Left ventricle myocardium inferior (tissue), 1 donor: ENCODE data around the gene SLC4A1AP. TPM values are rescaled to one million over a fixed set of nuclear protein-coding genes. Genes with fewer than 3 reads are reported as not detected.

Experiments
- DNase-seq: peaks from one replicate; pipeline ENCODE4 v3.0.0-alpha.2; 2020
- H3K27ac ChIP-seq: fragments of 200-600 bp; replicated peaks from 2 replicates; pipeline ENCODE4 v1.8.0; 2021
- H3K27me3 ChIP-seq: fragments of 200-600 bp; 2 replicates; pipeline ENCODE4 v1.8.0; 2021; ENCODE audit warnings: low read depth
- H3K36me3 ChIP-seq: fragments of 200-600 bp; 2 replicates; pipeline ENCODE4 v1.8.0; 2021
- H3K4me1 ChIP-seq: fragments of 200-600 bp; 2 replicates; pipeline ENCODE4 v1.8.0; 2021
- H3K4me3 ChIP-seq: fragments of 200-600 bp; 2 replicates; pipeline ENCODE4 v1.8.0; 2021; ENCODE audit warnings: mild to moderate bottlenecking, moderate library complexity
- H3K9me3 ChIP-seq: fragments of 200-600 bp; replicated peaks from 2 replicates; pipeline ENCODE4 v1.8.0; 2021
- intact Hi-C: fragments of 100-400 bp; cut with micrococcal nuclease; formaldehyde crosslinking; loops from one replicate; pipeline ENCODE4 v1.11.0; 2022
- long read RNA-seq: library from polyadenylated mRNA; unstranded; transcript quantifications from one replicate; pipeline ENCODE4 v2.0.0, GENCODE V29; 2021
- total RNA-seq: library from RNA; stranded (reverse); fragmentation: NEBNext Ultra II Directional; extraction: Animal tissue kit (Norgen Biotek cat#: 25700); gene quantifications from one replicate; pipeline ENCODE4 v1.2.1, GENCODE V29; 2021
- TF ChIP-seq, protein P1 (sequence below): fragments of 200-600 bp; IDR thresholded peaks from 2 replicates; pipeline ENCODE4 v1.8.0; 2021; ENCODE audit warnings: antibody characterized with exemption, mild to moderate bottlenecking, borderline replicate concordance
- donor health status: DM: no; HTN: yes; CAD: no; lungs with severe emphysema.

The SLC4A1AP gene, protein sequence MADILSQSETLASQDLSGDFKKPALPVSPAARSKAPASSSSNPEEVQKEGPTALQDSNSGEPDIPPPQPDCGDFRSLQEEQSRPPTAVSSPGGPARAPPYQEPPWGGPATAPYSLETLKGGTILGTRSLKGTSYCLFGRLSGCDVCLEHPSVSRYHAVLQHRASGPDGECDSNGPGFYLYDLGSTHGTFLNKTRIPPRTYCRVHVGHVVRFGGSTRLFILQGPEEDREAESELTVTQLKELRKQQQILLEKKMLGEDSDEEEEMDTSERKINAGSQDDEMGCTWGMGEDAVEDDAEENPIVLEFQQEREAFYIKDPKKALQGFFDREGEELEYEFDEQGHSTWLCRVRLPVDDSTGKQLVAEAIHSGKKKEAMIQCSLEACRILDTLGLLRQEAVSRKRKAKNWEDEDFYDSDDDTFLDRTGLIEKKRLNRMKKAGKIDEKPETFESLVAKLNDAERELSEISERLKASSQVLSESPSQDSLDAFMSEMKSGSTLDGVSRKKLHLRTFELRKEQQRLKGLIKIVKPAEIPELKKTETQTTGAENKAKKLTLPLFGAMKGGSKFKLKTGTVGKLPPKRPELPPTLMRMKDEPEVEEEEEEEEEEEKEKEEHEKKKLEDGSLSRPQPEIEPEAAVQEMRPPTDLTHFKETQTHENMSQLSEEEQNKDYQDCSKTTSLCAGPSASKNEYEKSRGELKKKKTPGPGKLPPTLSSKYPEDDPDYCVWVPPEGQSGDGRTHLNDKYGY
- 21.3 TPM for total RNA-seq
- long read RNA-seq, transcript SLC4A1AP-201 (14 exons, 2,959 nt), result major isoform, 85 of 92 reads
- long read RNA-seq, partial matches to known transcripts, result 2 of 92 reads
- long read RNA-seq, other reads (novel, unspliced or antisense), result 5 of 92 reads

DNA sequence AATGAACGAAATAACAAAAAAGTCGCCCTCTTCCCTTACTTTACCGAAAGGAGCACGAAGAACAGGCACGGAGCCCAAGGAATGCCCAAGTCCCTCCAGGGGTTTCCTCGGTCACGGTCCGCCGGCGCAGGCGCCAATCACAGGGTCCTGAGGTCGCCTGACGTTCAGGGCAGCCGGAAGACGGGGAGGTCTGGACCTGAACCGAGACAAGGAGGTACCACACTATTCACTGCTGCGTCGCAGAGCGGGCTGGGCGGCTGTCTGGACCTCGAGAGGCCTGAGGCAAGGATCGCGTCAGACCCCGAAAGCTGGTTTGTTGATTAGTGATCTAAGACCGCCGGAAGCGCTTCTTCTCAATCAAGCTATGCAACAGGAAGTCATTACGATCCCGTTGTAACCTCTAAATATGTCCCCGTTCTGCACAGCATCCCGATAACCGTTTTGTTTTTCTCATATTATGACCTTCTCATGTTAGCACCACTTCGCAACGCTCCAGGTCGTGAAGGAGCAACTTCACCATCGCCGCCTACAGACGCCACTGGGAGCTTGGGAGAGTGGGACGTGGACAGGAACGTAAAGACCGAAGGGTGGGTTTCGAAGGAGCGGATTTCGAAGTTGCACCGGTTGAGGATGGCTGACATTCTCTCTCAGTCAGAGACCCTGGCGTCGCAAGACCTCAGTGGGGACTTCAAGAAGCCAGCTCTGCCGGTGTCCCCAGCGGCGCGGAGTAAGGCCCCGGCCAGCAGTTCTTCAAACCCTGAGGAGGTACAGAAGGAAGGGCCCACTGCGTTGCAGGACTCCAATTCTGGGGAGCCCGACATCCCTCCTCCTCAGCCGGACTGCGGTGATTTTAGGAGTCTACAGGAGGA lies at the start of gene SLC4A1AP, which contains the start of gene SUPT7L:
Gene SLC4A1AP (plus strand): TSS at position 605 of the 869 bp plus-strand sequence. CDS start 26 bp downstream, at position 631.
Gene SUPT7L (minus strand): TSS at position 330 of the 869 bp plus-strand sequence. CDS start 1,422 bp downstream, outside the sequence.
- intact Hi-C loops, result no loop called here
- Histone ChIP-seq H3K27ac (peak within 1 kb of the TSS; percentile 91), H3K36me3 (peaks cover 59% of the 10 kb centered on the region), H3K4me3 (peak within 1 kb of the TSS; percentile 86), H3K27me3 (no peaks in the 10 kb centered on the region), H3K4me1 (peaks cover 56% of the 10 kb centered on the region), H3K9me3 (no peaks in the 10 kb centered on the region)
- DNase-seq, result peak; percentile 64
- TF ChIP-seq, protein P1, sequence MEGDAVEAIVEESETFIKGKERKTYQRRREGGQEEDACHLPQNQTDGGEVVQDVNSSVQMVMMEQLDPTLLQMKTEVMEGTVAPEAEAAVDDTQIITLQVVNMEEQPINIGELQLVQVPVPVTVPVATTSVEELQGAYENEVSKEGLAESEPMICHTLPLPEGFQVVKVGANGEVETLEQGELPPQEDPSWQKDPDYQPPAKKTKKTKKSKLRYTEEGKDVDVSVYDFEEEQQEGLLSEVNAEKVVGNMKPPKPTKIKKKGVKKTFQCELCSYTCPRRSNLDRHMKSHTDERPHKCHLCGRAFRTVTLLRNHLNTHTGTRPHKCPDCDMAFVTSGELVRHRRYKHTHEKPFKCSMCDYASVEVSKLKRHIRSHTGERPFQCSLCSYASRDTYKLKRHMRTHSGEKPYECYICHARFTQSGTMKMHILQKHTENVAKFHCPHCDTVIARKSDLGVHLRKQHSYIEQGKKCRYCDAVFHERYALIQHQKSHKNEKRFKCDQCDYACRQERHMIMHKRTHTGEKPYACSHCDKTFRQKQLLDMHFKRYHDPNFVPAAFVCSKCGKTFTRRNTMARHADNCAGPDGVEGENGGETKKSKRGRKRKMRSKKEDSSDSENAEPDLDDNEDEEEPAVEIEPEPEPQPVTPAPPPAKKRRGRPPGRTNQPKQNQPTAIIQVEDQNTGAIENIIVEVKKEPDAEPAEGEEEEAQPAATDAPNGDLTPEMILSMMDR, result no peak

DNA sequence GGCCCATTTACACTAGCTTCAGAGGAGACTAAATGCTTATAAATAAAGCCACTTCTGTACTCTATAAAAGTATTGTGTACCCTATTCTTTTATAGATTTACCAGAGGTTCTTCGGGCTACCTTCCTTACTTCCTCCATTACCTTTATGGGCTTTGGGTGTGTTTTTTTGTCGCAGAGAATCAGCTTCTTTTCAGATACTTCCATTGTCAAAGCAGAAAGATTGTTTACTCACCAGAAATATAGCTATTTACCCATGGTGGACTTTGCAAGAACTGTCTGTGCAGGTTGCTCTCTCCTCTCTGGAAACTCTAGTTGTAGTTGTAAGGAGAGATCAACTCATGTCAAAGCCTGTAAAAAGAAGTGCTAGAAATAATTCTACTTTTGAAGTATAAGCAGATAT lies 49.7 kb upstream of the SLC4A1AP start:
- no peak for DNase-seq
- no peaks in the 10 kb centered on the region for H3K4me1 ChIP-seq
- no peak overlapping the region for H3K27ac ChIP-seq
- H3K27me3 ChIP-seq, result no peaks in the 10 kb centered on the region
- TF ChIP-seq, protein P1, result no peak
- H3K9me3 ChIP-seq, result no peaks in the 10 kb centered on the region
- intact Hi-C loops, result no loop called here
- no peak overlapping the region for H3K4me3 ChIP-seq
- H3K36me3 ChIP-seq, result peaks cover 74% of the 10 kb centered on the region

DNA sequence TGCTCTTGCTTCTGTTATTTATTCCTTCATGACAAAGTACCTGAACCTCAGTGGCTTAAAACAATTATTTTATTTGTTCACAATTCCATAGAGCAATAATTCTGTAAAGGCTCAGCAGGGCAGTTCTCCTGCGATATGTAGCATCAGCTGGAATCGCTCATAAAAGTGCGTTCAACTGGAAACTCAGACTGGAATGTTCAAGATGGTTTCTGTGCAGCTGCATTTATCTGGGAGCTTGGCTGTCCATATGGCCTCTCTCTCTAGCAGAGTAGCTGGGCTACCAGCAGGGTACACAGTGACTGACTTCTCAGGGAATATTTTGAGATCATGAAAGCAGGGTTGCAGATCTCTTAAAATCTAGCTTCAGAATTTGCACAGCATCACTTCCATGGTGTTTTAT lies 48.4 kb upstream of the SLC4A1AP start:
- H3K27ac ChIP-seq, result no peak overlapping the region
- H3K9me3 ChIP-seq, result no peaks in the 10 kb centered on the region
- DNase-seq, result no peak
- TF ChIP-seq, protein P1, result no peak
- peaks cover 77% of the 10 kb centered on the region for H3K36me3 ChIP-seq
- no peaks in the 10 kb centered on the region for H3K4me1 ChIP-seq
- intact Hi-C loops, result no loop called here
- no peak overlapping the region for H3K4me3 ChIP-seq
- H3K27me3 ChIP-seq, result no peaks in the 10 kb centered on the region

DNA sequence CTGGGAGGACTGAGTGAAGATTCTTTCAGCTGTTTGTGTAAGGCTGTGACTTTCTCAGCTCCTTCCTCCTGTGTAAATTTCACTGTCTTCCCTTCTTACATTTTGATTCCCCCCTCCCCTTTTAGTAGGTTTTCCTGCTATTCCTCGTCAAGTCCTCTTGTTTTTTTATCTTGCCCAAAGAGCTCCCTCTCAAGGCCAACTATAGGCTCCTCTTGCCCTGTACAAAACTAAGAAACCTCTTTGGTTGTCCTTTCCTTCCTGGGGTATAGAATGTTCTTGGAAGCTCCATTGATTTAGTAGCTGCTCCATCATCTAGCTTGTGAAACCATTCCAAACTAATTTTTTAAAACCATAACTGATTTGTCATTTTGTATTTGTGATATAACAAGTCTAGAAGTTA lies 42.2 kb upstream of the SLC4A1AP start:
- TF ChIP-seq, protein P1, result no peak
- Histone ChIP-seq H3K36me3 (peaks cover 80% of the 10 kb centered on the region), H3K9me3 (no peaks in the 10 kb centered on the region), H3K4me1 (peaks cover 5% of the 10 kb centered on the region), H3K4me3 (no peak overlapping the region), H3K27me3 (no peaks in the 10 kb centered on the region), H3K27ac (no peak overlapping the region)
- intact Hi-C loops, result no loop called here
- no peak for DNase-seq

DNA sequence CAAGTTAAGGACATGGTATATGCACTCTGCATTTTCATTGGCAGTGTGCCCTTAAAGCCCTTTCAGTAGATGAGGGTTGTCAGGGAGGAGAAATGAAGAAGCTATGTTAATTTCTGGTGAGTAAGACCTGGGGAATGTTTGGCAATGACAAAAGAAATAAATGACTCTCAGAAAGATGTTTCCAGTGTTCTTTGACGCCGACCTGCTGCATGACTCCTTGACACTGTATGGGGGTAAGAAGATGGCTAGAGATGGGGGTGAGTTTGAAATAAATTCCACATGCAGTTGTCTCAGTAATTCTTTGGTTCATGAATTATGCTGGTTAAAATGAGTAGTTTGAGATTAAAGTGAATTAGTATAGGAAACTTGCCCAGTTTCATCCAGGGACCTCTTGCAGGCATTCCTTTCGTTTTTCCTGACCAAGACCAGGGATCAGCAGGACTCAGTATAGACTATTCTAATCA lies 40.7 kb upstream of the SLC4A1AP start:
- TF ChIP-seq, protein P1, result no peak
- Histone ChIP-seq H3K4me3 (no peak overlapping the region), H3K27me3 (no peaks in the 10 kb centered on the region), H3K27ac (no peak overlapping the region), H3K36me3 (peaks cover 66% of the 10 kb centered on the region), H3K9me3 (no peaks in the 10 kb centered on the region), H3K4me1 (peaks cover 19% of the 10 kb centered on the region)
- intact Hi-C loops, result no loop called here
- DNase-seq, result no peak
